Measurements from ENCODE around the gene PAM. TPM values are rescaled to one million over a fixed set of nuclear protein-coding genes. Genes with fewer than 3 reads are reported as not detected.

Gene PAM
- total and polyA plus RNA-seq, 2 of the 8 experiments (the other 6 are each of a cell fraction or from before 2014, with no cell fraction given): 30.4 to 67.8 TPM

GRCh38 chr5:102988459-102988858, 233.4 kb downstream of the PAM start:
- H3K4me3 ChIP-seq (ENCODE audit: extremely low read depth in 1 of 4, insufficient read depth in 2 of 4, low read depth in 3 of 4, low read length in 4 of 4): no peak overlapping the region
- no peak overlapping the region for H2AK5ac ChIP-seq (ENCODE audit: low read depth, low read length)
- no peak for TF ChIP-seq SAP30 (IDR thresholded peaks at IDR 0.05; ENCODE audit: insufficient read depth, insufficient replicate concordance, low read length)
- no peak for TF ChIP-seq TBP (IDR thresholded peaks at IDR 0.05; ENCODE audit: low read depth, low read length)
- TF ChIP-seq SP1 (IDR thresholded peaks at IDR 0.05; ENCODE audit: low read depth, low read length): no peak
- TF ChIP-seq CBX5 (IDR thresholded peaks at IDR 0.05; ENCODE audit: low read depth, low read length): no peak
- no peak for TF ChIP-seq RNF2 (IDR thresholded peaks at IDR 0.05; ENCODE audit: borderline replicate concordance, low read depth, low read length, missing control alignments, poor library complexity, severe bottlenecking)
- no peak for TF ChIP-seq ASH2L (IDR thresholded peaks at IDR 0.05; ENCODE audit: low read length)
- TF ChIP-seq EZH2 (IDR thresholded peaks at IDR 0.05; ENCODE audit: low read depth, low read length, severe bottlenecking): no peak
- no peak for TF ChIP-seq KDM1A (IDR thresholded peaks at IDR 0.05; ENCODE audit: borderline replicate concordance, low read length)
- TF ChIP-seq RBBP5 (IDR thresholded peaks at IDR 0.05; ENCODE audit: borderline replicate concordance, low read depth, low read length): no peak
- TF ChIP-seq, protein P1, sequence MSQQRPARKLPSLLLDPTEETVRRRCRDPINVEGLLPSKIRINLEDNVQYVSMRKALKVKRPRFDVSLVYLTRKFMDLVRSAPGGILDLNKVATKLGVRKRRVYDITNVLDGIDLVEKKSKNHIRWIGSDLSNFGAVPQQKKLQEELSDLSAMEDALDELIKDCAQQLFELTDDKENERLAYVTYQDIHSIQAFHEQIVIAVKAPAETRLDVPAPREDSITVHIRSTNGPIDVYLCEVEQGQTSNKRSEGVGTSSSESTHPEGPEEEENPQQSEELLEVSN (IDR thresholded peaks at IDR 0.05): no peak
- TF ChIP-seq CHD1 (IDR thresholded peaks at IDR 0.05; ENCODE audit: low read depth, low read length): no peak
- no peak for TF ChIP-seq CEBPB (IDR thresholded peaks at IDR 0.05; ENCODE audit: low read depth, low read length)
- no peak for TF ChIP-seq EGR1 (IDR thresholded peaks at IDR 0.05; ENCODE audit: borderline replicate concordance, low read depth, low read length)
- TF ChIP-seq HDAC2 (IDR thresholded peaks at IDR 0.05; ENCODE audit: borderline replicate concordance in 1 of 2, low read depth in 2 of 2, low read length in 2 of 2): no peak
- H2BK15ac ChIP-seq (ENCODE audit: low read length): no peak overlapping the region
- H3K18ac ChIP-seq (ENCODE audit: extremely low read depth, low read length): no peak overlapping the region
- H3K27me3 ChIP-seq (replicated peaks in 1 of 4; ENCODE audit: control insufficient read depth in 3 of 4, extremely low read depth in 1 of 4, insufficient read depth in 3 of 4, low read length in 3 of 4): no peaks in the 10 kb centered on the region
- no peak overlapping the region for H3K56ac ChIP-seq (replicated peaks; ENCODE audit: insufficient read length, low read depth, low read length)
- no peak overlapping the region for H2BK20ac ChIP-seq (ENCODE audit: low read length)
- H3K79me2 ChIP-seq (ENCODE audit: control insufficient read depth in 1 of 2, insufficient read depth in 2 of 2, low read length in 2 of 2): no peaks in the 10 kb centered on the region
- WGBS, 2 experiments (ENCODE audit: extremely low coverage in 1 of 2, insufficient coverage in 1 of 2, insufficient read length in 1 of 2, insufficient replicate concordance in 2 of 2, low coverage in 1 of 2, low lambda C conversion rate in 2 of 2, missing lambda C conversion rate in 1 of 2): 67% methylated on average over 3 of the region's 3 CpGs; no CpG with 5 or more reads in 1 of the 2 experiments
- no peak overlapping the region for H2BK12ac ChIP-seq (ENCODE audit: low read depth, low read length)
- no peak overlapping the region for H4K5ac ChIP-seq (ENCODE audit: insufficient read length, low read depth, low read length)
- no peak overlapping the region for H3K9ac ChIP-seq (replicated peaks in 1 of 4; ENCODE audit: extremely low read depth in 1 of 4, low read depth in 3 of 4, low read length in 3 of 4)
- ChIA-PET POLR2A (ENCODE audit: partially characterized antibody) (no interaction called here), CTCF (ENCODE audit: partially characterized antibody) (interaction anchor here (0.9 kb wide), 1 partner anchor 442 kb away, joined by 3 read pairs; no protein-coding TSS in a partner anchor)
- DNase-seq (ENCODE audit: low read depth in 1 of 2, low spot score in 2 of 2): no peak
- H3K23me2 ChIP-seq (ENCODE audit: low read depth, low read length): no peaks in the 10 kb centered on the region
- no peak overlapping the region for H4K8ac ChIP-seq (ENCODE audit: extremely low read depth, insufficient read depth, low read length)
- no peaks in the 10 kb centered on the region for H3K36me3 ChIP-seq (ENCODE audit: control insufficient read depth in 2 of 4, insufficient read depth in 4 of 4, low read length in 3 of 4)
- no peak overlapping the region for H3K27ac ChIP-seq (ENCODE audit: low read depth, low read length)
- H3K9me3 ChIP-seq (ENCODE audit: insufficient read depth in 2 of 2, low read depth in 1 of 2, low read length in 1 of 2): no peaks in the 10 kb centered on the region
- no peak overlapping the region for H2BK5ac ChIP-seq (ENCODE audit: low read depth, low read length)
- H3K79me1 ChIP-seq (ENCODE audit: low read depth, low read length): no peaks in the 10 kb centered on the region
- no peak overlapping the region for H4K91ac ChIP-seq (replicated peaks; ENCODE audit: insufficient read length, low read length)
- no peak overlapping the region for H3K14ac ChIP-seq (ENCODE audit: insufficient read length)
- FAIRE-seq: no peak
- no peak overlapping the region for H2BK120ac ChIP-seq (replicated peaks; ENCODE audit: low read depth, low read length)
- no peak overlapping the region for H3K23ac ChIP-seq (ENCODE audit: insufficient read length)
- H3K4ac ChIP-seq (replicated peaks; ENCODE audit: insufficient read length, low read depth, low read length): no peak overlapping the region
- H3K4me2 ChIP-seq (ENCODE audit: insufficient read depth in 1 of 2, low read depth in 2 of 2, low read length in 2 of 2): no peak overlapping the region
- H4K20me1 ChIP-seq (replicated peaks in 1 of 2; ENCODE audit: control insufficient read depth in 1 of 2, insufficient read depth in 2 of 2, low read length in 2 of 2): no peaks in the 10 kb centered on the region
- no peaks in the 10 kb centered on the region for H3K4me1 ChIP-seq (replicated peaks in 1 of 4; ENCODE audit: control insufficient read depth in 3 of 4, insufficient read depth in 4 of 4, low read length in 3 of 4)
- H2AFZ ChIP-seq (ENCODE audit: low read length): no peak overlapping the region

All from H1 (cell line).